HuH-7 (cell line): Measurements from ENCODE around the gene CD19.
"Not testable (repeated sequence)": the region's sequence is repeated elsewhere in the genome, so short reads cannot be mapped to it uniquely, and the experiment has no call there.

ENCODE experiments used
- DNase-seq: peaks from one replicate; pipeline ENCODE4 v3.0.0; 2011; ENCODE audit warnings: low spot score

Gene CD19

DNA sequence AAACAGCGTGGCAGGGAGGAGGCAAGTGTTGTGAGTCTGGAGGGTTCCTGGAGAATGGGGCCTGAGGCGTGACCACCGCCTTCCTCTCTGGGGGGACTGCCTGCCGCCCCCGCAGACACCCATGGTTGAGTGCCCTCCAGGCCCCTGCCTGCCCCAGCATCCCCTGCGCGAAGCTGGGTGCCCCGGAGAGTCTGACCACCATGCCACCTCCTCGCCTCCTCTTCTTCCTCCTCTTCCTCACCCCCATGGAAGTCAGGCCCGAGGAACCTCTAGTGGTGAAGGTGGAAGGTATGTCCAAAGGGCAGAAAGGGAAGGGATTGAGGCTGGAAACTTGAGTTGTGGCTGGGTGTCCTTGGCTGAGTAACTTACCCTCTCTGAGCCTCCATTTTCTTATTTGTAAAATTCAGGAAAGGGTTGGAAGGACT lies at the start of gene CD19:
Gene CD19 (plus strand): TSS at position 171 of the 425 bp plus-strand sequence. CDS start 30 bp downstream, at position 201.
- no peak for DNase-seq

GRCh38 chr16:28882551-28883160 lies 49.1 kb upstream of the CD19 start:
- no peak for DNase-seq

- DNase-seq: no peak
These were observed 48.4 kb upstream of the CD19 start for GRCh38 chr16:28883221-28883996.

DNA sequence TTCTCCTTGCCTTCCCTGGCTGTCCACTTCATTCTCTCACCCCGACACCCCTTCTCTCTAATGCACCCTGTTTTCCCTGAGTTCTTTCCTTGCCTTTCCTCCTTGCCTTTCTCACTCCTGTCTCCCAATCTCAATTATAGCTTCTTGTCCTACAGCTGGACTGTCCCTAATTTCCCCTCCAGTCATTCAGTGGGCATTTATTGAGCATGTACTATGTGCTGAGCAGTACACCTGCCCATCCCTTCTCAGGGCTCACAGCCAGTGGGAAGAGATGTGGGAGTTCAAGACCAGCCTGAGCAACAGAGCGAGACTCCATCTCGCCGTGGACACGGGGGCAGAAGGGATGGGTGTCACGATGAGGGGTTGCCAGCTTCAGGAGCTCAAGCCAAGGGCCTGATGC lies 47.7 kb upstream of the CD19 start:
- no peak for DNase-seq

DNA sequence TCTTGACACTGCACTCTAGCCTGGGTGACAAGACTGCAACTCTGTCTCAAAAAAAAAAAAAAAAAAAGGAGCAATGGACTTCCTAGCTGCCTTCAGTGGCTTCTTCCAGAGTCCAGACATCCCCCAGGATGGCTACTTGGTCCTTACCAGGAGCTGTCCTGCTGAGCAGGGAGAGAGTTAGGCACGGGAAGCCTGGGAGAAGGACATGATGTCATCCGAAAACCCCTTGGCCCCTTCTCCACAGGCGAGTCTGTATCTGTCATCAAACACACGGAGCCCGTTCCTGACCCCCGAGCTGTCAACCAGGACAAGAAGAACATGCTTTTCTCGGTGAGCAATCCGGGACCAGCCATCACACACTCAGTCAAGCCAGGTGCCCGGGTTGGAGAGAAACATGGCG lies 44.8 kb upstream of the CD19 start:
- no peak for DNase-seq

GRCh38 chr16:28890355-28890754 lies 41.4 kb upstream of the CD19 start:
- not testable (repeated sequence) for DNase-seq

DNA sequence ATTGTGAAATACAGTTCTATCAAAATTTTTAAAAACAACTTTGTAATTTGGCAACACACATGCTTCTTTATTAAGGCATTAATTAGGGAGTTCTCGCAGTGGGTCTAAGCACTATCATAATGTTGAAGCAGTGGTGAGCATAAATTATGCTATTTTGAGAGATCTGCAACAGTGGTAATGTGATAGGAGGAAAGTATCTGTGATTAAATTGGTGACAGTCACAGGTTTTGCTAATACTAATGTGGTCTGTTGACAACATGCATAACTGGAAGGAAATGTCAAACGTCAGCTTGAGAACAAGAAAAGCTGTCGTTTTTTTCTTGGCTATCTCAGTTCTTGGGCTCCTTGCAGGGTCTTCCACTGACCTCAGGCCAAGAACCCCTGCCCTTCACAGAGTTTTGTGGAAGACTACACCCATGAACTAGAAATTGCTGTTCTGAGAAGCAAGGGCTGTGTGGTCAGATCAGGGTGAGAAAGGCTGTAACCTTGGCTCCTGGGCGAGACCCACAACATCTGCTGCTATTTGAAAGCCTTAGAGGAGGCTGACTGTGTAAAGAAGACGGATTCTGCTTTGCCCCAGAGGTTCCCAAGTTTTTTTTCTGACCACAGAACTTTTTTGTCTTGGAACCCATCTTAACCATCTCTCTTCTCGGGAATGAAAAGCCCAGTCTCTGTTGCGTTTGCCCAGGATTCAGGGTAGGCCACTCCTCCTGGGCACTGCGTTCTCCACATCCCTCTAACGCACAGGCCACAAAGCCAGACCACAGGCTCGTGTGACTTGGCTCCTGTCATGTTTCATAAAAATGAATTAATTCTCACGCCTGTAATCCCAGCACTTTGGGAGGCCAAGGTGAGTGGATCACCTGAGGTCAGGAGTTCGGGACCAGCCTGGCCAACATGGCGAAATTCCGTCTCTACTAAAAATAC lies 39.5 kb upstream of the CD19 start:
- DNase-seq: no peak

GRCh38 chr16:28893291-28893690 lies 38.5 kb upstream of the CD19 start:
- no peak for DNase-seq

DNA sequence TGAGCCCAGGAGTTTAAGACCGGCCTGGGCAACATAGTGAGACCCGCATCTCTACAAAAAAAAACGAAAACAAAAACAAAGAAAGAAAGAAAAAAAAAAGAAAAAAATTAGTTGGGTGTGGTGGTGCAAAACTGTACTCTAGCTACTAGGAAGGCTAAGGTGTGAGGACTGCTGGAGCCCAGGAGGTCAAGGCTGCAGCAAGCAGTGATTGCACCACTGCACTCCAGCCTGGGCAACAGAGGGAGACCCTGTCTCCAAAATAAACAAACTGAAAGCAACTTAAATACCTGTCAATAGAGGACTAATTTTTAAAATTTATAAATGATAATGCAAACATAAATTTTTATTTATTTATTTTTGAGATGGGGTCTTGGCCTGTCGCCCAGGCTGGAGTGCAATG lies 36.2 kb upstream of the CD19 start:
- DNase-seq: no peak

DNA sequence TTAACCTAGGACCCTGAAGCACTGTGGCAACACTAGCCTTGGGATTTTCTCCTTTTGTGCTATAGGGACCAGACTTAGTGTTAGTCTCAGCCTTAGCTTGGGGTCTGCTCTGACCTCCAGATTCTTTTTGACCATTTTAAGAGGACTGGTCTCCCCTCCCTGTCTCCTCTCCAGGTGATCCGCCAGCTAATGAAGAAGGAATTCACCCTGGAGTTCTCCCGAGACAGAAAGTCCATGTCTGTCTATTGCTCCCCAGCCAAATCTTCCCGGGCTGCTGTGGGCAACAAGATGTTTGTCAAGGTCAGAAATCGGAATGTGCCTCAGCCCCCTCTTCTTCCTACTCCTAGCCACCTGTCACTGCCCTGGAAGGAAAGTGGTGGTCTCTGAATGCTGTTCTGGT lies 33.9 kb upstream of the CD19 start:
- DNase-seq: no peak

GRCh38 chr16:28898266-28898665 lies 33.5 kb upstream of the CD19 start:
- no peak for DNase-seq

GRCh38 chr16:28898942-28899341 lies 32.8 kb upstream of the CD19 start:
- no peak for DNase-seq

- no peak for DNase-seq
These were observed 31.7 kb upstream of the CD19 start for GRCh38 chr16:28899882-28900590.

DNA sequence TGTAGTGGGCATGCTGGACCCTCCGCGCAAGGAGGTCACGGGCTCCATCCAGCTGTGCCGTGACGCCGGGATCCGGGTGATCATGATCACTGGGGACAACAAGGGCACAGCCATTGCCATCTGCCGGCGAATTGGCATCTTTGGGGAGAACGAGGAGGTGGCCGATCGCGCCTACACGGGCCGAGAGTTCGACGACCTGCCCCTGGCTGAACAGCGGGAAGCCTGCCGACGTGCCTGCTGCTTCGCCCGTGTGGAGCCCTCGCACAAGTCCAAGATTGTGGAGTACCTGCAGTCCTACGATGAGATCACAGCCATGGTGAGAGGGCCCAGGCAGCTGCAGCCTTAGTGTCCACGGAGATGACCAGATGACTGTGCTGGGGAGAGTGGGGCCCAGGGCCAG lies 31.2 kb upstream of the CD19 start:
- no peak for DNase-seq

DNA sequence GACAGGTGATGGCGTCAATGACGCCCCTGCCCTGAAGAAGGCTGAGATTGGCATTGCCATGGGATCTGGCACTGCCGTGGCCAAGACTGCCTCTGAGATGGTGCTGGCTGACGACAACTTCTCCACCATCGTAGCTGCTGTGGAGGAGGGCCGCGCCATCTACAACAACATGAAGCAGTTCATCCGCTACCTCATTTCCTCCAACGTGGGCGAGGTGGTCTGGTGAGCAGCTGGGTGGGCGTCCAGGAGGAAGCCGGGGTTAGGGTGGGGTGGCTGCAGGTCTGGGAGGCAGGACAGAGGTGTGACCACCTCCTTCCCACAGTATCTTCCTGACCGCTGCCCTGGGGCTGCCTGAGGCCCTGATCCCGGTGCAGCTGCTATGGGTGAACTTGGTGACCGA lies 29.9 kb upstream of the CD19 start:
- no peak for DNase-seq

GRCh38 chr16:28902909-28903308 lies 28.9 kb upstream of the CD19 start:
- DNase-seq: no peak

- no peak for DNase-seq
These were observed 28.3 kb upstream of the CD19 start for GRCh38 chr16:28903344-28904042.

DNA sequence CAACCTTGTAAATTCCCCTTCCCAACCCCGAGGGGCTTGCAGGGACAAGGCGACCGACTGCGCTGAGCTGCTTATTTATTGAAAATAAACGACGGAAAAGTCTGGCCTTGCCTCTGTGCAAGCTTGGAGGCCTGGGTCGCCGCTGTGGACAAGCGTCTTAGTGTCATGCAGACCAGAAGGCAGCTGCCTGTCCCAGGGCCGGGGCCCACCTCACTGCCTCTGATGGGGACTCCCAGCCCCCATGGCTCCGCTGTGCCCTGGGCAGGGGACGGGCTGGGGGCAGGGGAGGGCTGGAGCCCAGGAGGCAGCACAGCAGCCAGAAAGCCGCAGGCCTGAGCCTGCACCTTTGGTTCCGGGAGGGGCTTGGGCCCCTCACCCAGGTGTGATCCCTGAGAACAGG lies 27.4 kb upstream of the CD19 start:
- no peak for DNase-seq

GRCh38 chr16:28904828-28905227 lies 26.9 kb upstream of the CD19 start:
- no peak for DNase-seq

DNA sequence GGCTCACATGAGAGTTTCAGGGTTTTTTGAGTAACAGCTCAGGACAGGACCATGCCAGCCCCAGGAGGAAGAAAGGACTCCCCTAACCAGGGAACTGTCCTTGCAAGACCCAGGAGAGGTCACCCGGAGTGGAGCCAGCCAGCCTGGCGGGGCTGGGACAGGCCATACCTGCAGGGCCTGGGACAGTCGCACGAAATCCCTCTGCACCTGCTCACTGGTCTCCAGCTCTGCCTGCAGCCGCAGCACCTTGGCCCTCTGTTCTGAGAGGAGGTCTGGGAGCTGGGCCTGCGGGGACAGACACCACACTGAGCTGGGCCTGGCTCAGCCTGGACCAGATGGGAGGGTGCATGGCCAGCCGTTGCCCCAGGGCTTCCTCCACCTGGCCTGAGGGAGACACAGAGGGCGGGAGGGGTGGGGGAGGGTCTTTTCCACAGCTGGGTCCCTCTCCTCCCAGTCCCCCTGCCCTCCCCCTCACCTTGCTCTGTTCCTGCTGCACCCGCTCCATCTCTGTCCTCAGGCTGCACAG lies 26.5 kb upstream of the CD19 start:
- no peak for DNase-seq

DNA sequence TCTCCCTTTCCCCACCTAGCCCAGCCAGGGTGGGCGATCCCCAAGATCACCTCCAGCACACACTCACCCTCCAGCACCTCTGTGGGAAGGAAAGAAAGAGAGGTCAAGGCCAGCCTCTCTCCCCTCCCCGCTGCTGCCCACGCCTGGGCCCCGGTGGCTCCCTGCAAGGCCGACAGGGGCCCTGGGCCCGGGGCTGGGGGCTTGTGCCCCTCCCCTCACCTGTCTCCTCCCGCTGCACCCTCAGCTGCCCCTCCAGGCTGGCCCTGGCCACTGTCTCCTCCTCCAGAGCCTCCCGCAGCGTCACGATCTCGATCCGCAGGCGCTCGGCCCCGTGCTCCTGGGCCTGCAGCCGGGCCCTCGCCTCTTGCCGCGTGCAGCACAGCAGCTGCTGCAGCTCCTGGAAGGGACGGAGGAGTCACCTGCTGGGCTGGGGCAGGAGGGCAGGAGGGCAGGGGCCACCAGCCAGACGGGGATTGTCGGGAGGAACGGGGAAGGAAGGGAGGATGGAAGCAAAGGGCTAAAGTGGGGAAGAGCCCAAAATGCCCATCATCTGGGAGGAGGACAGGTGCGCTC lies 25.9 kb upstream of the CD19 start:
- DNase-seq: no peak
